GM18508 (cell line): ENCODE data around the gene MDFIC.

Experiments used
- ATAC-seq: cut with Tn5 transposase; IDR thresholded peaks from one replicate; pipeline ENCODE4 v1.9.1; 2021; ENCODE audit warnings: moderate number of reproducible peaks; ENCODE audit not compliant: insufficient read depth, unreplicated experiment

The MDFIC gene

DNA sequence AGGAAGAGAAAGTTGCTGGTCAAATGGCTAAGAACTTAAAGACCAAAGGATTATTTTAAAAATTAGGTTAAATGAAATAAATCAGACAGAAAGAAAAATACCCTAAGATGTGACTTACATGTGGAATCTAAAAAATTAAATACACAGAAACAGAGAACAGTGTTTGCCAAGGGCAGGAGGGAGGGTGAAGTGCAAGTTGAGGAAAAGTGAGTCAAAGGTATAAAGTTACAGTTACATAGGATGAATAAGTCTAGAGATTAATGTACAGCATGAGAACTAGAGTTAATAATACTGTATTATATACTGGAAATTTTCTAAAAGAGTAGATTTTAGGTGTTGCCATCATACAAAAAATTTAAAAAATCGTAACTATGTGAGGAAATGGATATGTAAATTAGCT, 146.3 kb downstream of the MDFIC start:
- ATAC-seq, result no peak
